ENCODE data around the gene TMEM117.

Gene TMEM117

GRCh38 chr12:43895580-43896206, 59.8 kb downstream of the TMEM117 start:
- H2AFZ ChIP-seq = no peak overlapping the region
- H3K9ac ChIP-seq = no peak overlapping the region
- no peak overlapping the region for H3K27ac ChIP-seq
- TF ChIP-seq CTCF (IDR thresholded peaks at IDR 0.05) = no peak
- no peaks in the 10 kb centered on the region for H3K9me3 ChIP-seq (ENCODE audit: control insufficient read depth, low read length)
- no peaks in the 10 kb centered on the region for H3K36me3 ChIP-seq (ENCODE audit: control insufficient read depth, insufficient read depth, low read length)
- no peaks in the 10 kb centered on the region for H3K27me3 ChIP-seq (ENCODE audit: control insufficient read depth, insufficient read depth, low read length)
- H3K4me1 ChIP-seq = peaks cover 12% of the 10 kb centered on the region
- no peaks in the 10 kb centered on the region for H3K79me2 ChIP-seq
- H3K4me2 ChIP-seq (ENCODE audit: low read length) = no peak overlapping the region
- no peak overlapping the region for H3K4me3 ChIP-seq (ENCODE audit: low read depth, low read length)

GRCh38 chr12:43896496-43896895, 60.6 kb downstream of the TMEM117 start:
- no peak overlapping the region for H3K27ac ChIP-seq
- H3K27me3 ChIP-seq (ENCODE audit: control insufficient read depth, insufficient read depth, low read length) = no peaks in the 10 kb centered on the region
- TF ChIP-seq CTCF (IDR thresholded peaks at IDR 0.05) = no peak
- H2AFZ ChIP-seq = no peak overlapping the region
- H3K4me2 ChIP-seq (ENCODE audit: low read length) = no peak overlapping the region
- H3K4me1 ChIP-seq = peaks cover 12% of the 10 kb centered on the region
- H3K9ac ChIP-seq = no peak overlapping the region
- no peak overlapping the region for H3K4me3 ChIP-seq (ENCODE audit: low read depth, low read length)
- H3K9me3 ChIP-seq (ENCODE audit: control insufficient read depth, low read length) = no peaks in the 10 kb centered on the region
- no peaks in the 10 kb centered on the region for H3K79me2 ChIP-seq
- no peaks in the 10 kb centered on the region for H3K36me3 ChIP-seq (ENCODE audit: control insufficient read depth, insufficient read depth, low read length)

- H3K79me2 ChIP-seq = peaks cover 6% of the 10 kb centered on the region
- H3K4me1 ChIP-seq = peaks cover 9% of the 10 kb centered on the region
- H3K4me2 ChIP-seq (ENCODE audit: low read length) = no peak overlapping the region
- H3K9ac ChIP-seq = no peak overlapping the region
- no peak for TF ChIP-seq CTCF (IDR thresholded peaks at IDR 0.05)
- peak overlapping the region; percentile 30 for H2AFZ ChIP-seq
- H3K4me3 ChIP-seq (ENCODE audit: low read depth, low read length) = no peak overlapping the region
- H3K27ac ChIP-seq = no peak overlapping the region
- H3K9me3 ChIP-seq (ENCODE audit: control insufficient read depth, low read length) = no peaks in the 10 kb centered on the region
- no peaks in the 10 kb centered on the region for H3K27me3 ChIP-seq (ENCODE audit: control insufficient read depth, insufficient read depth, low read length)
- no peaks in the 10 kb centered on the region for H3K36me3 ChIP-seq (ENCODE audit: control insufficient read depth, insufficient read depth, low read length)
Observed at GRCh38 chr12:43898474-43898873, 62.6 kb downstream of the TMEM117 start.

- Histone ChIP-seq H3K27ac (no peak overlapping the region), H3K27me3 (ENCODE audit: control insufficient read depth, insufficient read depth, low read length) (no peaks in the 10 kb centered on the region), H2AFZ (no peak overlapping the region), H3K4me2 (ENCODE audit: low read length) (no peak overlapping the region), H3K36me3 (ENCODE audit: control insufficient read depth, insufficient read depth, low read length) (no peaks in the 10 kb centered on the region), H3K4me1 (peaks cover 9% of the 10 kb centered on the region), H3K9ac (no peak overlapping the region), H3K9me3 (ENCODE audit: control insufficient read depth, low read length) (no peaks in the 10 kb centered on the region), H3K79me2 (peaks cover 6% of the 10 kb centered on the region), H3K4me3 (ENCODE audit: low read depth, low read length) (no peak overlapping the region)
- TF ChIP-seq CTCF (IDR thresholded peaks at IDR 0.05) = no peak
Observed at GRCh38 chr12:43899574-43899973, 63.7 kb downstream of the TMEM117 start.

GRCh38 chr12:43903686-43904085, 67.8 kb downstream of the TMEM117 start:
- no peak for TF ChIP-seq CTCF (IDR thresholded peaks at IDR 0.05)
- no peak overlapping the region for H2AFZ ChIP-seq
- H3K4me2 ChIP-seq (ENCODE audit: low read length) = no peak overlapping the region
- no peak overlapping the region for H3K9ac ChIP-seq
- peaks cover 1% of the 10 kb centered on the region for H3K4me1 ChIP-seq
- no peaks in the 10 kb centered on the region for H3K9me3 ChIP-seq (ENCODE audit: control insufficient read depth, low read length)
- no peak overlapping the region for H3K27ac ChIP-seq
- no peak overlapping the region for H3K4me3 ChIP-seq (ENCODE audit: low read depth, low read length)
- peaks cover 6% of the 10 kb centered on the region for H3K79me2 ChIP-seq
- H3K27me3 ChIP-seq (ENCODE audit: control insufficient read depth, insufficient read depth, low read length) = no peaks in the 10 kb centered on the region
- no peaks in the 10 kb centered on the region for H3K36me3 ChIP-seq (ENCODE audit: control insufficient read depth, insufficient read depth, low read length)
